ENCODE measurements around the gene PPP1R8.
"Not testable (repeated sequence)": the region's sequence is repeated elsewhere in the genome, so short reads cannot be mapped to it uniquely, and the experiment has no call there.

Gene PPP1R8

DNA sequence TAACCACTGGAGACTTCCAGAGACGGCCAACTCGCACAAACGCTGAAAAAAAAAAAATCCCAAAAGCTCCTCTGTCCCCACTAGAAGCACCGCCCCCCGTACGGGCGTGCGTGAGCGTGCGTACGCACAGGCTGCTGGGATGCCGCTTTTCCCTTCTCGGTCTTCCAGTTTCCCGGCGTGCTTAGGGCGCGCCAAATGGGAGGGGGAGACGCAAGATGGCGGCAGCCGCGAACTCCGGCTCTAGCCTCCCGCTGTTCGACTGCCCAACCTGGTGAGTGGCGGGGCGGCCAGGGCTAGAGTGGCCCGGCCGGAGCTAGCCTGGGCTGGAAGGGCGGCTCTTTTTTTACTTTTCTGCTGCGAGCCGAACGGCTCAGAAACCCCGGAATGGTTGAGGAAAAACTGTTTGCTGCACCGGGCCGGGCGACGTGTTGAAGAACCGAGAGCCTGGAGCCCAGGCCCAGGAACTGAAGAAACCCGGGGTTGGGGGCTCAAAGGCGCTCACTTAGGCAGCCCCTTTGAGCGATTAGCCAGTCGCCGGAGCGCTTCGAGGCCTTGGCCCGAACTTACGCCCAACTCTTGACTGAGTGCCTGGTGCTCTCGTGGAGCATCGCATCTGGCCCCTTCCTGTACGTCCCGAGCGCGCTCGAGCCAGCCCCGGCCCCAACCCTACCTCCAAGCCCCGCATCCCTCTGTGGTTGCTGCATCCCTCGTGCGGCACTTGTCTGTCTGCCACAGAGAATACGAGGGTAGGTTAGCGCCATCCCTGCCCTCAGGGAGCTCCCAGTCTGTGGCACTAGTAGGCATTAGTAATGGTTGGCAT lies at the start of gene PPP1R8:
Gene PPP1R8, plus strand, starts transcription at position 162 of the 820 bp plus-strand sequence. Its CDS starts 54 bp downstream, at position 216.
- DNase-seq: peak; percentile 98

DNA sequence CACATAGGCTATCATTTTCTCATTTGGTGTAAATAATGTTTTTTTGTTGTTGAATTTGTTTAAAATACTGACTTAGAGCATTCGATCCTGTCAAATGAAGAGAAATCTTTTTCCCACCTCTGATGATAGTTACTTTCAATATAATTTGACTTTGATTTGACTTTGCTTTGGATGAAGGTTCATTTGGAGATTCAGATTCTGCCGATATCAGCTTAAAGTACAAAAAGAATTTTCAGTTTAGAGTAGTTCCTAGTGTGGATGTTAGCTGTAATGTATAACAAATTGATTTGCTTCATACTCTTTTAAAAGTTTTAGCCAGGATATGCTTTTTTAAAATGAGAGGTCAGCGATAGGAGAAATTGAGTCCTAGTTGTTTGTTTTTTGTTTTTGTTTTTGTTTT lies 47.6 kb upstream of the PPP1R8 start:
- no peak for DNase-seq

DNA sequence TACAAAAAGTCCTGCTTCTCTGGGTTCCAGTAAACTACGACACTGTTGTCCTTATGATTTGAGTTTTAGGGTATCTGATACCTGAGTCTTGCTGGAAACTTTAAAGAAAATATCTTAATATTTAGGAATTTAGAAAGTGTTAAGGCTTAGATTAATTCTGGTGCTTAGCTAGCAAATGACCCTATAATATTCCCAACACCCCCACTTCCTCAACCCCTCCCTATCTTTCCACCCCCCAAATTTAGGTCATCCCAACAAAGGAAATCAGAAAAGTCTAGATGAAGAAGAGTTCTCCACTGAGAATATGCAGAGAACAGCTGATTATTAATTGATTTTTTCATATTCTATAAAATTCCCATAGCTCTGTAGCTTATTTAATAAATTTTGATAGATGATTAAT lies 45.9 kb upstream of the PPP1R8 start:
- no peak for DNase-seq

DNA sequence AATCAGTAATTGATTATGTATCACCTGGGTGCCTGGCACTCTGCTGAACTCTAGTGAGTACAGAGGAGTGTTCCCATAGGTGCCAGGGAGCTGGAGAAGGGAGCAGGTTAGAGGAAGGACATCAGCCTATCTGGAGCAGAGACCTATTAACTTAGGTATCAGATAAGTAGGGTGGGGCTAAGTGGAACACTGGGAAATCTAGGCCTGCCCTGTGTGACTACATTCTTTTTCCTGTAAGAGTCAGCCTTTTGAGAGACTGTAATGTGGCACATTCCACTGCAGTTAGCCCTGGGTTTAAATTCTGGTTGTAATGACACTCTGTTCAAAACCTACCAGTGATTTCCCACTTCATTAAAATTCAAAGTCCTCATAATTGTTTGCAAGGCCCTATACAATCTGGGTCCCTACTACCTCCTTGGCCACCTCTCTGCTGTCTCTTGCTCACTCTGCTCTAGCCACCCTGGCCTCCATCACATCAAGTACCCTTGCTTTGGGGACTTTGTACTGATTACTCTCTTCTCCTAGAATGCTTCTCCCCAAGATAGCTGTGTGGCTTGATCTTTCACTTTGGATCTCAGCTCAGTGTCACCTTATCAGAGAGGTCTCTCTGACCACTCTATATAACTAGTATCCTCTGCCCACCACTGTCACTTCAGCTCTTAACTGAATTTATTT lies 44.7 kb upstream of the PPP1R8 start:
- no peak for DNase-seq

DNA sequence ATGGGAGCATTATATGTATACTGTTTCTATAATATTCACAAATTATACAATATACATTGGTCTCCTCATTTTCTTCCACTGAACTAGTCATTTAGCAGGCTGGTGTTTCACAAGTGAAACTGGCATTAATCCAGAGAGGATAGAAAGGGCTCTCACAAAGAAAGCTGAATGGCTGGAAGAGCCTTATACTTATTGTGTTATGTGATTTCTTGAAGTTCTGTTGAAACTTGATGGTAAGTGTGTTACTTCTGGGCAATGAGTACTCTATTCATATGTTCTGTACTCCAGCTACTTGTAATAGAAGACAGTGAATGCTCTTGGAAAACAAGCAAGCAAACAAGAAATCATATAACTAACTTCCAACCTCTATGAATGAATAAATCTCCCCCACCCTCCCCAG lies 42.7 kb upstream of the PPP1R8 start:
- no peak for DNase-seq

DNA sequence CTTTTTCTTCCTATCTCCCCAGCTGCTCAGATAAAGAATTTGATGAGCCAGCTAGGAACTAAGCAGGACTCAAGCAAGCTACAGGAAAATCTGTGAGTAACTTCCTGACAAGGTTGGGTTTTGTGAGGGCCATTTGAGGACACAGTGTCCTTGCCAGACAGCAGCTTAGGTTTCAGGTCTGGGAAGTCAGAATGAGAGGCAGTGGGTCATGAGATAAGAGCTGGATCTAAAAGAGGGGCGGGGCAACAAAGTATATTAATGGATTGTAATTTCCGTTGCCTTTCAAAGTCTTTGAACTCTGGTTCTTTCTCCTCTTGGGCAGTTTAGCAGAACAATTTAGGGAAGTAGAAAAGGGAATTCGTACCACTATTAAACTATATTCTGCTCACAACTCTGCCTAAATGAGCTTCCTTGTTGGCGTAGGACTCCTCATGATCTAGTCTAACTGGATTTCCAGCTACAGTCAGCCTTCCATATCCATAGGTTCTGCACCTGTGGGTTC lies 41.0 kb upstream of the PPP1R8 start:
- DNase-seq: no peak

DNA sequence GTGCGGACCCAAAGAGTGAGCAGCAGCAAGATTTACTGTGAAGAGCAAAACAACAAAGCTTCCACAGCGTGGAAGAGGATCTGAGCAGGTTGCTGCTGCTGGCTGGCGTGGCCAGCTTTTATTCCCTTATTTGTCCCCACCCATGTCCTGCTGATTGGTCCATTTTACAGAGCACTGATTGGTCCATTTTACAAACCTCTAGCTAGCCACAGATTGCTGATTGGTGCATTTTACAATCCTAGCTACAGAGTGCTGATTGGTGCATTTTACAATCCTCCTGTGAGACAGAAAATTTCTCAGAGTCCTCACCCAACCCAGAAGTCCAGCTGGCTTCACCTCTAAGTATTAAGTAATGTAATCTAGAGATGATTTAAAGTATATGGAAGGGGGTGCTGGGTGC lies 40.3 kb upstream of the PPP1R8 start:
- DNase-seq: not testable (repeated sequence)

DNA sequence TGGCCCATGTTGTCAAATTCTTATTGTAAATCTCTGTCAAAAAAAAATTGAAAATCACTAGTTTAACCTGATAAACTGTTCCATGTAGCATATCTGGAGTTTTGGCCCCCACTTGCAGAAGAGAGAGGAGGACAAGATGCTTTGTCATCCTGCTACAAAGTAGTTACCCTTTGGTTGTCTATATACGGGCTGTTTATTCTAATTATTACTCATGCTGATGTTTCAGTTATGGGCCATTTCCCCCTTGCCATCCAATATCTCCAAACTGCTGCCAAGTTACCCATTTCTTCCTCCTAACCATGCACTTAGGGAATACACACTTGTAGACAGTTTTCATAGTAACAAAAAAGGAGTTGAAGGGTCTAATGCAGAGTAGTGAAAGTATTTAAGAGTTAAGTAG lies 35.0 kb upstream of the PPP1R8 start:
- no peak for DNase-seq

DNA sequence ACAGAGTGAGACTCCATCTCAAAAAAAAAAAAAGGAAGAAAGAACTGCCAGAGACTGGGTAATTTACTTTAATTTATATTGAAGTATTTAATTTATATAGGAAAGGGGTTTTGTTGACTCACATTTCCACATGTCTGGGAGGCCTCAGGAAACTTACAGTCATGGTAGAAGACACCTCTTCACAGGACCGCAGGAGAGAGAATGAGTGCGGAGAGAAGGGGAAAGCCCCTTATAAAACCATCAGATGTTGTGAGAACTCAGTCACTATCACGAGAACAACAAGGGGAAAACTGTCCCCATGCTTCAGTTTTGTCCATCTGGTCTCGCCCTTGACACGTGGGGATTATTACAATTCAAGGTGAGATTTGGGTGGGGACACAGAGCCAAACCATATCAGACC lies 25.8 kb upstream of the PPP1R8 start:
- no peak for DNase-seq

DNA sequence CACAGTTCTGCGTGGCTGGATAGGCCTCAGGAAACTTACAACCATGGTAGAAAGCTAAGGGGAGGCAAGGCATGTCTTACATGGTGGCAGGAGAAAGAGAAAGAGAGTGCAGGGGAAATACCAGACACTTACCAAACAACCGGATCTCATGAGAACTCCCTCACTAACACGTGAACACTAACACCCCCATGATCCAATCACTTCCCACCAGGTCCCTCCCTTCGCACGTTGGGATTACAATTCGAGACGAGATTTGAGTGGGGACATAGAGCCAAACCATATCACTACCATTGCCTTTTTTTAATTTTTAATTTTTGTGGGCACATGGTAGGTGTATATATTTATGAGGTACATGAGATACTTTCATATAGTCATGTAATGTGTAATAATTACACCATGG lies 23.8 kb upstream of the PPP1R8 start:
- DNase-seq: no peak

DNA sequence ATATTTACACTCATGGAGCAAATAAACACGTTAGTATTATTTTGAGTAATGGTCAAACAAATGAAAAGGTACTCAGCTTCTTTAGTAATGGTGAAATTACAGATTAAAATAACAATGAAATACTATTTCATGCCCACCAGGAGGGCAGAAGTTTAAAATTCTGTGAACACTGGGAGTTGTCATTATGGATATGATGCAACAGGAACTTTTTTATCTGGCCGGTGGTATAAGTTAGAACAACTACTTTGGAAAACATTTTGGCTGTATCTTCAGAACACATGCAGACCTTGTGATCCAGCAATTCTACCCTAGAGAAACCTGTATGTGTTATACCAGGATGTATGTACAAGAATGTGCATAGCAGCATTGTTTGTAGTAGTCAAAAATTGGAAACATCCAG lies 23.2 kb upstream of the PPP1R8 start:
- no peak for DNase-seq

DNA sequence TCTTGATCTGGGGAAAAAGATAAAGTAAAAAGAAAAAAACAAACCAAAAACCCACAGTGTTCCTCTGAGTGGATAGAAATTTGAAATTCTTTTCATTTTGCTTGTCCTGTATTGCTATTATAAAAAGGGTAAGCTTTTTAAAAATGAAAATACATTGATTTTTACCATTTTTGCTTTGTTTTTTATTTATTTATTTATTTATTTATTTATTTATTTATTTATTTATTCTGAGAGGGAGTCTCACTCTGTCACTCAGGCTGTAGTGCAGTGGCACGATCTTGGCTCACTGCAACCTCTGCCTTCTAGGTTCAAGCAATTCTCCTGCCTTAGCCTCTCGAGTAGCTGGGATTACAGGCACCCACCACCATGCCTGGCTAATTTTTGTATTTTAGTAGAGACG lies 22.5 kb upstream of the PPP1R8 start:
- DNase-seq: not testable (repeated sequence)

DNA sequence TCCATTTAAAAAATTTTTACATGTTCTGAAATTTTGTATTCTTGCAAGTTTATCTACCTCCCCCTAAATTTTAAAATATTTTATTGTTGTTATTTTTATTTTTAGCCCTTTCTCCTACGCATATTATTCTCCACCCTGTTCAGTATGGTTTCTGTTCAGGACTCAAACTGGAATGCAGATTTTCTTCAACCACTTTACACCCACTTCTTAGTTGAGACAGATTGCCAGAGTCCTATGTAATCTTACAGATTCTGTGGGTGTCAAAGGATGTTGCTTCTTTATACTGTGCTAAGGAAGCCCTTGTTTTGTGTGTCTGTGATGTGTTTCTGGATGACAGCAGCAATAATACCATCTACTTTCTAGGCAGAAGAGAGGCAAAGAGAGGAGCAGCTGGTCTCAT lies 20.7 kb upstream of the PPP1R8 start:
- no peak for DNase-seq

DNA sequence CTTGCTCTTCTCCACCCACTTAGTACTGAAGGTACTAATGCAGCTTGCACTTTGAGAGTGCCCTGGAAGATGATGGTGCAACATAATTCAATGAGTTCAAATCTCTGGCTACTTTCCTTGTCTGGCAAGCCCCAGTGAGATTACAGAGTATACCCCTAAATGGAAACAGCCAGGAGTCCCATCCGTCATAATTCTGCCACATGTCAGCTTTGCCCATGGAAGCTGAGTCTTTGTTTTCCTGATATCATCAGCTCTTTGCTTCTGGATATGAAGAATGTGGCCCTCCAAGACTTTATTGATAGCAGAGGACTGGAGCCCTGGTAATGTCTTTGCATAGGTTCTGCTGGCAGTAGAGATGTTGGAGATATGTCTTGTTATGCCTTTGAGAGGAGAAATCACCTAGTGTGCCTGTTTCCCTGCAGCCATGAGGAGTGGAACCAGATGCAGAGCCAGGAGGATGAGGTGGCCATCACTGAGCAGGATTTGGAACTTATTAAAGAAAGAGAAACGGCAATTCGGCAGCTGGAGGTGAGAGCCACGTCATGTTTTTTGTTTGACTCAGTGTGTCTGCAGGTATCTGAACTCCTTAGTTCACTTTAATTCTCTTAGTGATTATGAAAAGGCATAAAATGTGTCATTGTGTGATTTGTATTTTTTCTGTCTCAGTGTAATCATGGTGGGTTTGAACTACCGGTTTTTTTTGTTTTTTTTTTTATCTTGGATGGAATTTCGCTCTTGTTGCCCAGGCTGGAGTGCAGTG lies 18.7 kb upstream of the PPP1R8 start:
- no peak for DNase-seq

DNA sequence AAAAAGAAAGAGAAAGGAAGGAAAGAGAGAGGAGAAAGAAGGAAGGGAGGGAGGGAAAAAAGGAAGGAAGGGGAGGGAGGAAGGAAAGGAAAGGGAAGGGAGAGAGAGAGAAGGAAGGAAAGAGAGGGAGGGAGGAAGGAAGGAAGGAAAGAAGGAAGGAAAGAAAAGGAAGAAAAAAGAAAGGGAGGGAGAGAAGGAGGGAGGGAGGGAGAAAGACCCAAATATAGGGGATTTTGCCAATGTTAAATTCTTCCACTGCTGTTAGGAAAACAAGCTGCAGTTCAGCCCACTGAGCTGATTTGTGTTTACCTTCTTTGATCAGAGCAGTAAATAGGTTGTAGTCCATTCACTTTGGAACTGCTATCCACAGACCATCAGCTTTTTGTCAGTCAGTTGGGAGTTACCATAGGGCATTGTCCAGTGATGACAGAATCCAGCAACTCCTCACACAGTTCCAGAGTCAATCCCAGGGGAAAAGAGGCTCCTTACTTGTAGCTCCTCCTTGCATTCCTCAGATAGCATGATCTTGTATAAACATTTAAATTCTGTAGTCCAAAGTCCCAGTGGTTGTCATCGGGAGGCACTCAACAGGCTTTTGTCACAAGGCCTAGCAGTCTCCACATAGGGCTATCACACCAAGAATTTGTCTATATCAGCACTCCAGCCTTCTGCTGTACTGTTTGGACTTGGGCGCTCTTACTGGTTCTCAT lies 13.5 kb upstream of the PPP1R8 start:
- DNase-seq: no peak

DNA sequence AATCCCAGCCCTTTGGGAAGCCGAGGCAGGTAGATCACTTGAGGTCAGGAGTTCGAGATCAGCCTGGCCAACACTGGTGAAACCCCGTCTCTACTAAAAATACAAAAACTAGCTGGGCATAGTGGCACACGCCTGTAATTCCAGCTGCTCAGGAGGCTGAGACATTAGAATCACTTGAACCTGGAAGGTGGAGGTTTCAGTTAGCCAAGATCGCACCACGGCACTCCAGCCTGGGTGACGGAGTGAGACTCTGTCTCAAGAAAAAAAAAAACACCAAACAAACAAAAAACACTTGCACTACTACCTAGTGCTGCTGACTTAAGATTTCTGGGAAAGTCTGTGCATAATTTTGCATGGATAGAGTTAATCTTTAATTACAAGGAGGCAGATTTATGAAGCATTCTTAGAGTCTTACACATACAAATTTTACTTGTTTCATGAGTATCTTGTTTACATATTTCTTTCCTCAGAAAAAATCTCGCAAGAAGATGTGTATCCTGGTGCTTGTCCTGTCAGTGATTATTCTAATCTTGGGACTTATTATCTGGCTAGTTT lies 8.7 kb upstream of the PPP1R8 start:
- no peak for DNase-seq

DNA sequence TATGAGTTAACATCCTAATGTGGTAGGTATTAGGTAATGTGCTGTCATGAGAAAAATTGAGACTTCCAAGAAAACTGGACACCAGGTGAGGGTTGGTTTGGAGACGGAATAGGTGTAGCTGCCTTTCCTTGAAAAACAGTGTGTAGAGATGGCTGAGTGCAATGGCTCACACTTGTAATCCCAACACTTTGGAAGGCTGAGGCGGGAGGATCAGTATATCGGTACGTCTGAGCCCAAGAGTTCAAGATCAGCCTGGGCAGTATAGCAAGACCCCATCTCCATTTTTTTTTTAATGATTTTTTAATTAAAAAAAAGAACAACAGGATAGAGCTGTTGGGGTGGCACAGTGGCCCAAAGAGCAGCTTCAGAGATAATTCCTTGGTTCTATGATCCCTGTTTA lies 6.8 kb upstream of the PPP1R8 start:
- no peak for DNase-seq

DNA sequence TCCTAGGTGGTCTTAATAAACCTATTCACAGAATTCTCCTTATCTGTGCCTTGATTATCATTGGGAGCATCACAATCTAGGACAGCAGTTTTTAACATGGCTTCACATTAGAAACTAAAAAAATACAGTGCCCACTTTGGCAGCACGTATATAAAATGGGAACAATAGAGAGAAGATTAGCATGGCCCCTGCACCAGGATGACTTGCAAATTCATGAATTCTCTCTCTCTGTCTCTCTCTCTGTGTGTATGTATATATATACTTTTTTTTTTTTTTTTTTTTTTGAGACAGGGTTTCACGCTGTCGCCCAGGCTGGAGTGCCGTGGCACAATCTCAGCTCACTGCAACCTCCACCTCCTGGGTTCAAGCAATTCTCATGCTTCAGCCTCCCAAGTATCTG lies 6.2 kb upstream of the PPP1R8 start:
- no peak for DNase-seq

DNA sequence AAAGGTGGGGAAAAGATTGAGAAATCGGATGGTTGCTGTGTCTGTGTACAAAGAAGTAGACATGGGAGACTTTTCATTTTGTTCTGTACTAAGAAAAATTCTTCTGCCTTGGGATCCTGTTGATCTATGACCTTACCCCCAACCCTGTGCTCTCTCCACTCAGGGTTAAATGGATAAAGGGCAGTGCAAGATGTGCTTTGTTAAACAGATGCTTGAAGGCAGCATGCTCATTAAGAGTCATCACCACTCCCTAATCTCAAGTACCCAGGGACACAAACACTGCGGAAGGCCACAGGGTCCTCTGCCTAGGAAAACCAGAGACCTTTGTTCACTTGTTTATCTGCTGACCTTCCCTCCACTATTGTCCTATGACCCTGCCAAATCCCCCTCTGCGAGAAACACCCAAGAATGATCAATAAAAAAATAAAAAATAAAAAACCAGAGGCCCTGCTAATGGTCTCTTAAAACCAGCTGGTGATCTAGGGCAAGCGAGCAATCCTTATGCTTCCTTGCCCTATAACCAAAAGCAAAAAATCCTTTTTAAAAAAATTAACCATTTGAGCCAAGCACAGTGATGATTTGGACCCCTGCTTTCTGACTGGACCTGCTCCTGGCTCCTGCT lies 1.1 kb upstream of the PPP1R8 start:
- not testable (repeated sequence) for DNase-seq

DNA sequence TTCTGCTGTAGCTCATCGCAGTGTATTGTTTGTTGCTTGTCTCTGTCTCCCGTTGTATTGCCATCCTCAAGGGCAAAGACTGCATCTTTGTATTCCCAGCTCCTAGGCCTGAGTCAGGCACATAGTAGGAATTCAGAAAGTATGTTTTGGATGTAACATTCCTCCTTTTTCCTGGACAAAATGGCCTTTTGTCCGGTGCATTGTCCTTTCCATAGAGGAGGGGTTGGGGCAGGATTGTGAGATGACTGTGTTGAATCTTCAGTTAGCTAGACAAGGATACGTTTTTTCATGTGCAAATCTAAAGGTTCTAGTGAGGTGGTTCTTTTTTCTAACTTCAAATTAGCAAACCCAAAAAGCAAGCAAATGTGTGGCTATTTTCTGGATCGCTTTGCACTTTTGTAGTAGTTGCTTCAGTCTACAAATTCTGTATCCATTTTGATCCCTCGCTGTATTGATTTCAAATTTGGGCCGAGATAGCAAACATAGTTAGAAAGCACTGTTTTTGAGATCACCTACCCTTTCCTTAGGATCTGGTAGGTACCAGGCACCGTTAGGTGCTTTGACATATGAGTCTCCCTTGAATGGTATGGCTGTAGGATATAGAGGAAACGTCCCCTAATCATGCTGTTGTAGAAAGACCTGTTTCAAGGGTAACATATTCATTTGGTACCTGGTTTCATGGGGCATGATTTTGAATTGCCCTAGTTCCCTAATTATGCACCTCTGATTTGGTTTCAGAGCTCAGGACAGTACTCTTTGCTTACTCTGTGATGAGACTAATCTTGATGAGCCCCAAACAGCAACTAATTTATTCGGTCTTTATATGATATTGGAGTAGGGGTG lies 1.2 kb downstream of the PPP1R8 start:
- DNase-seq: no peak

DNA sequence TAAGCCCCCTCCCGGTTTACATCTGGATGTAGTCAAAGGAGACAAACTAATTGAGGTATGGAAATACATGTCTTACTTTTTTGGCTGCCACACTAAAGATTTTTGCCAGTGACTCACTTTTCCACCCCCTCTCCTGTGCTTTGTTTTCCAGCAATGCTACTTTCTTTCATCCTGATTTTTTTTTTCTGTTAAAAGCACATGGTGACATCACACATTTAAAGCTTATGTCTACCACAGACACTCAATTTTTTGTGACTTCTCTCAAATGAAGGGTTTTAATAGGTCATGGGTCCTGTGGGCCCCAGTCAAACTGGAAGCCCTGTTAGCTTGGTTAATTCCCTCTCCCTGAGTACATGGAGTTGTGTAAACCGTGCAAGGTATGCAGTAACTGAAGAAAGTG lies 2.2 kb downstream of the PPP1R8 start:
- DNase-seq: no peak

All from NCI-H1092 treated with DMSO at 0.1 percent for 48 hours (cell line).